Keratinocyte (primary cell): ENCODE measurements around the gene GPR171.

Source experiments
- CTCF ChIP-seq, 3 experiments: IDR thresholded peaks in 1 of 3; conservative IDR thresholded peaks in 1 of 3; optimal IDR thresholded peaks in 1 of 3; 2 replicates in 2 of 3; 3 replicates in 1 of 3; pipeline versions ENCODE3 to v1.5.1; 2011; ENCODE audit warnings: low read length in 3 of 3, mild to moderate bottlenecking in 3 of 3, moderate library complexity in 2 of 3, control low read depth in 1 of 3, inconsistent platforms in 1 of 3; ENCODE audit not compliant: insufficient read depth in 2 of 3; ENCODE audit errors: extremely low read depth in 1 of 3
- EZH2 ChIP-seq: IDR thresholded peaks from one replicate; pipeline ENCODE4 v1.6.1; 2012; ENCODE audit warnings: inconsistent platforms, mild to moderate bottlenecking, low read length, moderate library complexity

GRCh38 chr3:151214459-151214858, 11.4 kb upstream of the GPR171 start:
- TF ChIP-seq CTCF (optimal IDR thresholded peaks at IDR 0.05 in 1 of 3, IDR thresholded peaks at IDR 0.05 in 1 of 3, conservative IDR thresholded peaks at IDR 0.05 in 1 of 3; ENCODE audit: extremely low read depth in 1 of 3, insufficient read depth in 2 of 3, low read length in 3 of 3), result no peak
- TF ChIP-seq EZH2, result no peak
